Loucy (cell line): ENCODE measurements around the gene HAVCR2.

ENCODE experiments used
- CTCF ChIP-seq: fragments of 200-600 bp; sonication (generic); conservative IDR thresholded peaks from 2 replicates; pipeline ENCODE4 v1.5.1; 2014; ENCODE audit warnings: mild to moderate bottlenecking, antibody characterized with exemption, low read length
- EZH2phosphoT487 ChIP-seq: fragments of 200-600 bp; IDR thresholded peaks from 2 replicates; pipeline ENCODE4 v1.6.1; 2018; ENCODE audit warnings: antibody characterized with exemption, mild to moderate bottlenecking, moderate library complexity, borderline replicate concordance

- TF ChIP-seq CTCF (no peak), EZH2phosphoT487 (no peak)
Observed at GRCh38 chr5:157072508-157072907, 36.3 kb downstream of the HAVCR2 start.
